ENCODE results near the gene NELFA. TPM values are rescaled to one million over a fixed set of nuclear protein-coding genes. Genes with fewer than 3 reads are reported as not detected.
A peak's percentile ranks its signal among the peaks of the same experiment; 100 is the strongest.

NELFA gene
- total and polyA plus RNA-seq, 2 of the 13 experiments (the other 11 are each of a cell fraction or from before 2014, with no cell fraction given): 13.3 to 18.5 TPM

GRCh38 chr4:1979477-1980196 lies 29.1 kb downstream of the NELFA start:
- POLR2A ChIA-PET: no interaction called here
- no peak for TF ChIP-seq E2F1 (CRISPR knock-in tag; IDR thresholded peaks at IDR 0.05)
- no peak for TF ChIP-seq ZNF350 (CRISPR knock-in tag; IDR thresholded peaks at IDR 0.05; ENCODE audit: borderline replicate concordance, low read depth)
- TF ChIP-seq ETV5 (CRISPR knock-in tag; IDR thresholded peaks at IDR 0.05; ENCODE audit: borderline replicate concordance): no peak
- TF ChIP-seq SRSF9 (IDR thresholded peaks at IDR 0.05; ENCODE audit: borderline replicate concordance, insufficient read depth, low read depth, low read length, poor library complexity, severe bottlenecking): no peak
- TF ChIP-seq RBM22 (optimal IDR thresholded peaks at IDR 0.05; ENCODE audit: low read length): peak; percentile 41
- no peak for TF ChIP-seq ZNF552 (CRISPR knock-in tag; IDR thresholded peaks at IDR 0.05; ENCODE audit: borderline replicate concordance)
- TF ChIP-seq ZNF138 (CRISPR knock-in tag; IDR thresholded peaks at IDR 0.05; ENCODE audit: low read depth): no peak
- no peak for TF ChIP-seq ZNF776 (CRISPR knock-in tag; IDR thresholded peaks at IDR 0.05)
- TF ChIP-seq NRL (CRISPR knock-in tag; IDR thresholded peaks at IDR 0.05; ENCODE audit: borderline replicate concordance): no peak
- no peak for TF ChIP-seq ZNF274 (CRISPR knock-in tag; IDR thresholded peaks at IDR 0.05)
- TF ChIP-seq SMARCC2 (IDR thresholded peaks at IDR 0.05): no peak
- TF ChIP-seq ZNF543 (CRISPR knock-in tag; IDR thresholded peaks at IDR 0.05): no peak
- no peak for TF ChIP-seq ZNF749 (CRISPR knock-in tag; IDR thresholded peaks at IDR 0.05; ENCODE audit: borderline replicate concordance)
- TF ChIP-seq ZNF329 (CRISPR knock-in tag; IDR thresholded peaks at IDR 0.05; ENCODE audit: low read depth): no peak
- no peak for TF ChIP-seq MYC (CRISPR knock-in tag; IDR thresholded peaks at IDR 0.05; ENCODE audit: borderline replicate concordance)
- TF ChIP-seq ZNF17 (CRISPR knock-in tag; IDR thresholded peaks at IDR 0.05): no peak
- no peak for TF ChIP-seq TFAP4 (IDR thresholded peaks at IDR 0.05; ENCODE audit: borderline replicate concordance, low read depth)
- TF ChIP-seq POLR2A (IDR thresholded peaks at IDR 0.05; ENCODE audit: insufficient read depth in 1 of 2, low read depth in 2 of 2, low read length in 2 of 2): peak in 1 of 2 experiments; percentile 36; a peak in 1 of 4 replicates
- TF ChIP-seq ZNF367 (CRISPR knock-in tag; IDR thresholded peaks at IDR 0.05; ENCODE audit: borderline replicate concordance): no peak
- no peak for TF ChIP-seq CEBPG (CRISPR knock-in tag; IDR thresholded peaks at IDR 0.05)
- no peak for TF ChIP-seq PRDM4 (CRISPR knock-in tag; IDR thresholded peaks at IDR 0.05; ENCODE audit: borderline replicate concordance)
- TF ChIP-seq ZNF251 (CRISPR knock-in tag; IDR thresholded peaks at IDR 0.05): no peak

More at GRCh38 chr4:1979477-1980196, 29.1 kb downstream of the NELFA start:
- no peak overlapping the region for H3K4me2 ChIP-seq (ENCODE audit: low read depth, low read length)
- BruUV-seq (replicated peaks): TSS peak; percentile 40
- H4K20me1 ChIP-seq (ENCODE audit: insufficient read depth, low read length): peaks cover 6% of the 10 kb centered on the region; the same call in 1 of the 2 replicates
- H3K27me3 ChIP-seq (ENCODE audit: control insufficient read depth in 1 of 2, insufficient read depth in 2 of 2, low read length in 2 of 2): no peaks in the 10 kb centered on the region
- H3K4me3 ChIP-seq (replicated peaks in 1 of 3; ENCODE audit: insufficient read depth in 1 of 3, low read depth in 2 of 3, low read length in 3 of 3): no peak overlapping the region
- ATAC-seq (no peak), FAIRE-seq (no peak), DNase-seq (ENCODE audit: low spot score) (no peak)
- 96% methylated on average over 21 of the region's 22 CpGs for WGBS (ENCODE audit: low lambda C conversion rate)
- H3K9ac ChIP-seq (ENCODE audit: insufficient read depth, low read depth, low read length): no peak overlapping the region
- peaks cover 49 to 85% of the 10 kb centered on the region in 2 experiments for H3K36me3 ChIP-seq (replicated peaks in 1 of 2; ENCODE audit: control insufficient read depth in 1 of 2, insufficient read depth in 2 of 2, low read length in 2 of 2)
- in situ Hi-C loops (cut with HindIII; ENCODE audit: extremely low pct_ligation_motif_present, low pct_unique_long_range_greater_than_20kb): no loop called here
- no peaks in the 10 kb centered on the region for H3K79me2 ChIP-seq (ENCODE audit: insufficient read depth, low read length)
- intact Hi-C loops (cut with micrococcal nuclease; ENCODE audit: unreplicated experiment): no loop called here
- H3K27ac ChIP-seq (ENCODE audit: extremely low read length, insufficient read depth, low read length): no peak overlapping the region
- no peaks in the 10 kb centered on the region for H3K4me1 ChIP-seq (ENCODE audit: insufficient read depth, low read length)
- no peaks in the 10 kb centered on the region for H3K9me3 ChIP-seq (ENCODE audit: low read length)
- H2AFZ ChIP-seq (ENCODE audit: low read length): no peak overlapping the region
- CTCF ChIA-PET (ENCODE audit: low intra/inter-chr PET ratio, low total read pairs): no interaction called here
